Liver (tissue), 9 donors: ENCODE measurements around the gene JAK2. TPM values are rescaled to one million over a fixed set of nuclear protein-coding genes. Genes with fewer than 3 reads are reported as not detected.

Experiments used
- DNase-seq: peaks from one replicate; pipeline ENCODE4 v3.0.0-alpha.2; 2017; ENCODE audit warnings: low spot score
- H3K27ac ChIP-seq, 2 donors: one replicate each; pipeline ENCODE4 v1.7.0; 2013; ENCODE audit warnings: inconsistent platforms in 2 of 2, low read length in 2 of 2, control low read depth in 1 of 2, low read depth in 1 of 2, mild to moderate bottlenecking in 1 of 2
- H3K27me3 ChIP-seq, 4 donors: one replicate each; pipeline versions ENCODE4 v1.6.1 to v1.7.0; 2013; ENCODE audit warnings: low read length in 3 of 4, inconsistent platforms in 1 of 4, mild to moderate bottlenecking in 1 of 4, moderate library complexity in 1 of 4; ENCODE audit not compliant: control insufficient read depth in 4 of 4, insufficient read depth in 4 of 4
- H3K36me3 ChIP-seq, 4 donors: one replicate each; pipeline versions ENCODE4 v1.6.1 to v1.7.0; 2013; ENCODE audit warnings: low read length in 3 of 4, mild to moderate bottlenecking in 3 of 4, low read depth in 1 of 4, moderate library complexity in 1 of 4; ENCODE audit not compliant: control insufficient read depth in 4 of 4, insufficient read depth in 3 of 4
- H3K4me1 ChIP-seq, 4 donors: one replicate each; pipeline versions ENCODE4 v1.6.1 to v1.7.0; 2013; ENCODE audit warnings: low read length in 3 of 4, mild to moderate bottlenecking in 3 of 4, moderate library complexity in 1 of 4; ENCODE audit not compliant: control insufficient read depth in 4 of 4, insufficient read depth in 4 of 4
- H3K4me3 ChIP-seq, 3 donors: one replicate each; pipeline versions ENCODE4 v1.6.1 to v1.7.0; 2013; ENCODE audit warnings: low read length in 3 of 3, control low read depth in 1 of 3, low read depth in 1 of 3, mild to moderate bottlenecking in 1 of 3
- H3K9ac ChIP-seq, 2 donors: one replicate each; pipeline ENCODE4 v1.7.0; 2013; ENCODE audit warnings: low read length in 2 of 2, mild to moderate bottlenecking in 2 of 2, moderate library complexity in 2 of 2, control low read depth in 1 of 2, low read depth in 1 of 2
- H3K9me3 ChIP-seq, 4 donors: one replicate each; pipeline versions ENCODE4 v1.6.1 to v1.7.0; 2013; ENCODE audit warnings: low read length in 3 of 4; ENCODE audit not compliant: control insufficient read depth in 4 of 4
- EGR1 ChIP-seq, 2 donors: IDR thresholded peaks; 2 replicates each; pipeline ENCODE4 v1.6.1; 2016 to 2018; ENCODE audit warnings: antibody characterized with exemption in 2 of 2, low read depth in 2 of 2
- FOXA2 ChIP-seq: IDR thresholded peaks from 2 replicates; pipeline ENCODE4 v1.6.1; 2016; ENCODE audit warnings: antibody characterized with exemption
- GABPA ChIP-seq, 2 donors: IDR thresholded peaks in 1 of 2; conservative IDR thresholded peaks in 1 of 2; 2 replicates each; pipeline ENCODE4 v1.6.1; 2016; ENCODE audit warnings: antibody characterized with exemption in 2 of 2, mild to moderate bottlenecking in 1 of 2, moderate library complexity in 1 of 2
- HNF4A ChIP-seq, 2 donors: conservative IDR thresholded peaks; 2 replicates each; pipeline ENCODE4 v1.6.1; 2016; ENCODE audit warnings: antibody characterized with exemption in 2 of 2, mild to moderate bottlenecking in 2 of 2
- HNF4G ChIP-seq: IDR thresholded peaks from 2 replicates; pipeline ENCODE4 v1.6.1; 2016; ENCODE audit warnings: antibody characterized with exemption
- NR2F2 ChIP-seq: IDR thresholded peaks from 2 replicates; pipeline ENCODE4 v1.6.1; 2016; ENCODE audit warnings: antibody characterized with exemption
- RAD21 ChIP-seq, 2 donors: IDR thresholded peaks; 2 replicates each; pipeline ENCODE4 v1.6.1; 2016; ENCODE audit warnings: antibody characterized with exemption in 2 of 2, mild to moderate bottlenecking in 2 of 2
- TAF1 ChIP-seq: conservative IDR thresholded peaks from 2 replicates; pipeline ENCODE4 v1.6.1; 2016; ENCODE audit warnings: antibody characterized with exemption, mild to moderate bottlenecking
- YY1 ChIP-seq: IDR thresholded peaks from 2 replicates; pipeline ENCODE4 v1.6.1; 2016; ENCODE audit warnings: antibody characterized with exemption, mild to moderate bottlenecking
- WGBS: extraction: QIAGEN DNeasy Blood & Tissue Kit; methylation state at CpG from one replicate; pipeline ENCODE4 v1.1.7; 2013; 5-methylcytosine and 5-hydroxymethylcytosine counted together
- polyA plus RNA-seq, 2 donors: library from polyadenylated mRNA; stranded (reverse) in 1 of 2; unstranded in 1 of 2; fragments of 200-250 nt in 1 of 2; fragments of >200 nt in 1 of 2; fragmentation: Nextera tagmentation in 1 of 2; extraction: Ambion mirVana in 1 of 2; gene quantifications; one replicate each; pipeline versions ENCODE4 v1.2.1 to v1.2.3, GENCODE V29; 2013 to 2015
- total RNA-seq, 2 donors: library from RNA; depleted of rRNA; stranded (reverse); fragments of >200 nt; gene quantifications; one replicate each; pipeline ENCODE4 v1.2.3, GENCODE V29; 2014
- TF ChIP-seq, protein P1 (sequence below): IDR thresholded peaks from 2 replicates; pipeline ENCODE4 v1.6.1; 2016; ENCODE audit warnings: antibody characterized with exemption
- TF ChIP-seq, protein P2 (sequence below): IDR thresholded peaks from 2 replicates; pipeline ENCODE4 v1.6.1; 2016; ENCODE audit warnings: antibody characterized with exemption, mild to moderate bottlenecking
- TF ChIP-seq, protein P3 (sequence below): fragments of 150-350 bp; IDR thresholded peaks from 2 replicates; pipeline ENCODE4 v1.5.1; 2017; ENCODE audit warnings: improper control_type of control experiment, low read depth, low read length; ENCODE audit not compliant: missing input control
- TF ChIP-seq, protein P4 (sequence below): IDR thresholded peaks from 2 replicates; pipeline ENCODE4 v1.6.1; 2016; ENCODE audit warnings: antibody characterized with exemption
- TF ChIP-seq, protein P5 (sequence below): IDR thresholded peaks from 2 replicates; pipeline ENCODE4 v1.6.1; 2016; ENCODE audit warnings: antibody characterized with exemption
- donor health status: healthy.
- donor health status: healthy.
- donor health status: healthy.
- donor health status: healthy.
- donor health status: healthy.

The JAK2 gene
- total and polyA plus RNA-seq, 4 donors = 1.5 to 21.5 (median 5.1) TPM

DNA sequence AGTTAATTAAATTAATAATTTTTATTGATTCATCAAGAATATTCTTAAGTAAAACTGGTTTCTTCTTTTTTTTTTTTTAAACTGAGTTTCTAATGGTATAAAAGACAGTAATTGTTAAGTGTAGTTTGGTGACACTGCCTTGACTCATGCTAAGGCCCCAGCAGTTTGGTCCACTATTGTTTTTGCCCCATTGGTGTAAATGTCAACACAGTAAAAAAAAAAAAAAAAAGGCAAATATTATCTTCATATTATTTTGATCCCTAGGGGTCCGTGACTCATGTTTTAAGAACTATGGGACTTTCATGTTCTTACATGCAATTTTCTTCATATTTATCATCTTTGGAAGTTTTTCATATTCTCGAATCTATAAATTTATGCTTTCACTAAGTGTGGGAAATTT, 29.2 kb upstream of the JAK2 start:
- H3K27me3 ChIP-seq = no peaks in the 10 kb centered on the region
- 94% methylated on average over 2 of the region's 2 CpGs for WGBS
- no peak for DNase-seq

DNA sequence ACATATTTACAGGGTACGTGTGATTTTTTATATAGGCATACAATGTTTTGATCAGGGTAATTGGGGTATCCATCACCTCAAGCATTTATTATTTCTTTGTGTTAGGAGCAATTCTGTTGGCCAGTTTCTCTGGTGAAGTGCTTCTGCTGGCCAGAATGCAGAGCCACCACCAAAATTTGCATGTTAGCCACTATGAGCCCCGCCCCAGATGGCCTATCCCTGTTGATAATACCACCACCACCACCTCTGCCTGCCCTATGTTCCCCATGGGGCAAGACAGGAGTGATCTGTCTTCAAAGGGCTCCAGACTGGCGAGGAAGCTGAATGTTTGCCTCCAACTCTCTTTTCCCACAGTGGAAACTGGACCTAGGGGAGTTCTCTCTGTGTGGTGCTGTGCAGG, 26.0 kb upstream of the JAK2 start:
- Histone ChIP-seq H3K4me1 (no peaks in the 10 kb centered on the region), H3K27ac (no peak overlapping the region), H3K9ac (no peak overlapping the region), H3K27me3 (no peaks in the 10 kb centered on the region), H3K4me3 (no peak overlapping the region), H3K9me3 (no peaks in the 10 kb centered on the region), H3K36me3 (no peaks in the 10 kb centered on the region)
- DNase-seq = no peak
- TF ChIP-seq EGR1 (IDR thresholded peaks at IDR 0.05; ENCODE audit: low read depth in 2 of 2) (no peak), NR2F2 (no peak)
- TF ChIP-seq, protein P1, sequence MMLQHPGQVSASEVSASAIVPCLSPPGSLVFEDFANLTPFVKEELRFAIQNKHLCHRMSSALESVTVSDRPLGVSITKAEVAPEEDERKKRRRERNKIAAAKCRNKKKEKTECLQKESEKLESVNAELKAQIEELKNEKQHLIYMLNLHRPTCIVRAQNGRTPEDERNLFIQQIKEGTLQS = no peak
- TF ChIP-seq, protein P2, sequence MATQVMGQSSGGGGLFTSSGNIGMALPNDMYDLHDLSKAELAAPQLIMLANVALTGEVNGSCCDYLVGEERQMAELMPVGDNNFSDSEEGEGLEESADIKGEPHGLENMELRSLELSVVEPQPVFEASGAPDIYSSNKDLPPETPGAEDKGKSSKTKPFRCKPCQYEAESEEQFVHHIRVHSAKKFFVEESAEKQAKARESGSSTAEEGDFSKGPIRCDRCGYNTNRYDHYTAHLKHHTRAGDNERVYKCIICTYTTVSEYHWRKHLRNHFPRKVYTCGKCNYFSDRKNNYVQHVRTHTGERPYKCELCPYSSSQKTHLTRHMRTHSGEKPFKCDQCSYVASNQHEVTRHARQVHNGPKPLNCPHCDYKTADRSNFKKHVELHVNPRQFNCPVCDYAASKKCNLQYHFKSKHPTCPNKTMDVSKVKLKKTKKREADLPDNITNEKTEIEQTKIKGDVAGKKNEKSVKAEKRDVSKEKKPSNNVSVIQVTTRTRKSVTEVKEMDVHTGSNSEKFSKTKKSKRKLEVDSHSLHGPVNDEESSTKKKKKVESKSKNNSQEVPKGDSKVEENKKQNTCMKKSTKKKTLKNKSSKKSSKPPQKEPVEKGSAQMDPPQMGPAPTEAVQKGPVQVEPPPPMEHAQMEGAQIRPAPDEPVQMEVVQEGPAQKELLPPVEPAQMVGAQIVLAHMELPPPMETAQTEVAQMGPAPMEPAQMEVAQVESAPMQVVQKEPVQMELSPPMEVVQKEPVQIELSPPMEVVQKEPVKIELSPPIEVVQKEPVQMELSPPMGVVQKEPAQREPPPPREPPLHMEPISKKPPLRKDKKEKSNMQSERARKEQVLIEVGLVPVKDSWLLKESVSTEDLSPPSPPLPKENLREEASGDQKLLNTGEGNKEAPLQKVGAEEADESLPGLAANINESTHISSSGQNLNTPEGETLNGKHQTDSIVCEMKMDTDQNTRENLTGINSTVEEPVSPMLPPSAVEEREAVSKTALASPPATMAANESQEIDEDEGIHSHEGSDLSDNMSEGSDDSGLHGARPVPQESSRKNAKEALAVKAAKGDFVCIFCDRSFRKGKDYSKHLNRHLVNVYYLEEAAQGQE = no peak
- 94% methylated on average over 3 of the region's 3 CpGs for WGBS

More for the DNA sequence above, 29.2 kb upstream of the JAK2 start:
- Histone ChIP-seq H3K4me1 (no peaks in the 10 kb centered on the region), H3K9me3 (no peaks in the 10 kb centered on the region), H3K4me3 (no peak overlapping the region), H3K9ac (no peak overlapping the region), H3K36me3 (no peaks in the 10 kb centered on the region), H3K27ac (no peak overlapping the region)
- no peak for TF ChIP-seq RAD21 (IDR thresholded peaks at IDR 0.05)
- no peak for TF ChIP-seq HNF4G
- TF ChIP-seq, protein P3, sequence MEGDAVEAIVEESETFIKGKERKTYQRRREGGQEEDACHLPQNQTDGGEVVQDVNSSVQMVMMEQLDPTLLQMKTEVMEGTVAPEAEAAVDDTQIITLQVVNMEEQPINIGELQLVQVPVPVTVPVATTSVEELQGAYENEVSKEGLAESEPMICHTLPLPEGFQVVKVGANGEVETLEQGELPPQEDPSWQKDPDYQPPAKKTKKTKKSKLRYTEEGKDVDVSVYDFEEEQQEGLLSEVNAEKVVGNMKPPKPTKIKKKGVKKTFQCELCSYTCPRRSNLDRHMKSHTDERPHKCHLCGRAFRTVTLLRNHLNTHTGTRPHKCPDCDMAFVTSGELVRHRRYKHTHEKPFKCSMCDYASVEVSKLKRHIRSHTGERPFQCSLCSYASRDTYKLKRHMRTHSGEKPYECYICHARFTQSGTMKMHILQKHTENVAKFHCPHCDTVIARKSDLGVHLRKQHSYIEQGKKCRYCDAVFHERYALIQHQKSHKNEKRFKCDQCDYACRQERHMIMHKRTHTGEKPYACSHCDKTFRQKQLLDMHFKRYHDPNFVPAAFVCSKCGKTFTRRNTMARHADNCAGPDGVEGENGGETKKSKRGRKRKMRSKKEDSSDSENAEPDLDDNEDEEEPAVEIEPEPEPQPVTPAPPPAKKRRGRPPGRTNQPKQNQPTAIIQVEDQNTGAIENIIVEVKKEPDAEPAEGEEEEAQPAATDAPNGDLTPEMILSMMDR = no peak

DNA sequence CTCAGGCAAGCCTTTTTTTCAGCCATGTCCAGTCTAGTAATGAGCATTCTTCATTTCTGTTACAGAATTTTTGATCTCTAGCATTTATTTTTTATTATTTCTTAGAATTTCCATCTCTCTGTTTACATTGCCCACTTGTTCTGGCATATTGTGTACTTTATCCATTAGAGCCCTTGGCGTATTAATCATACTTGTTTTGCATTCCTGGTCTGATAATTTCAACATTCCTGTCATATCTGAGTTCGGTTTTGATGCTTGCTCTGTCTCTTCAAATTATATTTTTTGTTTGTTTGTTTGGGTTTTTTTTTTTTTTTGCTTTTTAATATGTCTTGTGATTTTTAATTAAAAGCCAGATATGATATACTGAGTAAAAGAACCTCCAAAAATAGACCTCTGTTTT, 23.0 kb upstream of the JAK2 start:
- TF ChIP-seq RAD21 (IDR thresholded peaks at IDR 0.05) = no peak
- Histone ChIP-seq H3K9ac (no peak overlapping the region), H3K9me3 (no peaks in the 10 kb centered on the region), H3K4me3 (no peak overlapping the region), H3K27ac (no peak overlapping the region), H3K4me1 (no peaks in the 10 kb centered on the region), H3K36me3 (no peaks in the 10 kb centered on the region), H3K27me3 (no peaks in the 10 kb centered on the region)
- DNase-seq = no peak
- WGBS = 86% methylated on average over 2 of the region's 2 CpGs

DNA sequence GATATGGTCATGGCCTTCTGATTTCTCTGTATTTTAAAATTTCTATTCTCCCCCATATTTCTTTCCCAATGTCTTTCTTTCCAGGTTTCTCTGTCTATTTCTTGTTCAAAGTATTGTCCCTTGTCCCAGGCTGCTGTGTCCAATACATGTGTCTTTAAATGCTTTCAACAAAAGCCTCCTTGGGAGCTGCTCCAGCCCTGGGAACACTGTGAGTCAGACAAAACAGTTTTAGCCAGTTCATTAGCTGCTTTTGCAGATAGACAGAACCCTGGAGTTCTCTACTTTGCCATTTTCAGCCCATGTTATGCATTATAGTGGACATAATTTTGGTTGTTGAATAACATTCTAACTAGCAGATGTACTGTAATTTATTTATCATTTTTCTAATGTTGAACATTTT, 20.5 kb upstream of the JAK2 start:
- no peaks in the 10 kb centered on the region for H3K27me3 ChIP-seq
- no peak for DNase-seq
- no peak overlapping the region for H3K9ac ChIP-seq
- no peak overlapping the region for H3K4me3 ChIP-seq
- no peaks in the 10 kb centered on the region for H3K9me3 ChIP-seq
- no peaks in the 10 kb centered on the region for H3K36me3 ChIP-seq
- no peaks in the 10 kb centered on the region for H3K4me1 ChIP-seq
- H3K27ac ChIP-seq = no peak overlapping the region
- TF ChIP-seq RAD21 (IDR thresholded peaks at IDR 0.05) (no peak), YY1 (no peak), GABPA (IDR thresholded peaks at IDR 0.05 in 1 of 2, conservative IDR thresholded peaks at IDR 0.05 in 1 of 2) (no peak), EGR1 (IDR thresholded peaks at IDR 0.05; ENCODE audit: low read depth in 2 of 2) (no peak), FOXA2 (no peak), HNF4A (conservative IDR thresholded peaks at IDR 0.05) (no peak), TAF1 (no peak)
- TF ChIP-seq, protein P3 = no peak
- TF ChIP-seq, protein P4, sequence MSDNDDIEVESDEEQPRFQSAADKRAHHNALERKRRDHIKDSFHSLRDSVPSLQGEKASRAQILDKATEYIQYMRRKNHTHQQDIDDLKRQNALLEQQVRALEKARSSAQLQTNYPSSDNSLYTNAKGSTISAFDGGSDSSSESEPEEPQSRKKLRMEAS = no peak
- TF ChIP-seq, protein P5, sequence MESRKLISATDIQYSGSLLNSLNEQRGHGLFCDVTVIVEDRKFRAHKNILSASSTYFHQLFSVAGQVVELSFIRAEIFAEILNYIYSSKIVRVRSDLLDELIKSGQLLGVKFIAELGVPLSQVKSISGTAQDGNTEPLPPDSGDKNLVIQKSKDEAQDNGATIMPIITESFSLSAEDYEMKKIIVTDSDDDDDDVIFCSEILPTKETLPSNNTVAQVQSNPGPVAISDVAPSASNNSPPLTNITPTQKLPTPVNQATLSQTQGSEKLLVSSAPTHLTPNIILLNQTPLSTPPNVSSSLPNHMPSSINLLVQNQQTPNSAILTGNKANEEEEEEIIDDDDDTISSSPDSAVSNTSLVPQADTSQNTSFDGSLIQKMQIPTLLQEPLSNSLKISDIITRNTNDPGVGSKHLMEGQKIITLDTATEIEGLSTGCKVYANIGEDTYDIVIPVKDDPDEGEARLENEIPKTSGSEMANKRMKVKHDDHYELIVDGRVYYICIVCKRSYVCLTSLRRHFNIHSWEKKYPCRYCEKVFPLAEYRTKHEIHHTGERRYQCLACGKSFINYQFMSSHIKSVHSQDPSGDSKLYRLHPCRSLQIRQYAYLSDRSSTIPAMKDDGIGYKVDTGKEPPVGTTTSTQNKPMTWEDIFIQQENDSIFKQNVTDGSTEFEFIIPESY = no peak
